Measurements from ENCODE around the gene BUD31.
"Not testable (repeated sequence)": the region's sequence is repeated elsewhere in the genome, so short reads cannot be mapped to it uniquely, and the experiment has no call there.

The BUD31 gene

DNA sequence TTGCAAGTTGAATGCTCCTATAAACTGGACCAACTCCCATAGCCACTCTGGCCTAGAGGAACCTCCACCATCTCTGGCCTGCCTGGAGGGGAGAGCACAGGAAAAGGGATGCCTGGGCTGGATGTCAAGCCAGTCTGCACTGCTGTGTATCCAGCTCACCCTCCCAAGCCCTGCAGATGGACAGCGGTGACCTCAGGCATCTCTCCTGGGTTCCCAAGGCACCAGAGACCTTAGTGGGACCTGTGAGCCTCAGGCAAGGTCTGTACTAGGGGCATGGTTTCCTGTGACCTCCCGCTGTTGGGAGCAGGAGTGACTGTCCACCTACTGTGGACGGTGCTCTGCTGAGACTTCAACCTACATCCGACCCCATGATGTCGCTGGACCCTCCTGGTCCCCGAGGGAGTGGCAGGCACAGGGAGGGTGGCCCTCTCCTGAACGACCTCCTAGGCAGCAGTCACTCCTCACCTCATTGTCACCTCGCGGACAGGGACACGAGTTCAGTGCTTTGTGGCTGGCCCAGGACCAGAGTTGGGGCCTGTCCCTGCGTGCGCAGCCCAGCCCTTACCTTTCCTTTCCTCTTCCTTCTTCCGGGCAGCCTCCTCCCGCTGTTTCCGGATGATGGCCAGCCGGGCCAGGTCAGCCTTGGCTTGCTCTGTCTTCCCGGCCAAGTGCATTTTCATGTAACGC, 11.3 kb upstream of the BUD31 start:
- in situ Hi-C loops (cut with MboI; ENCODE audit: low sequenced_read_pairs): no loop called here

DNA sequence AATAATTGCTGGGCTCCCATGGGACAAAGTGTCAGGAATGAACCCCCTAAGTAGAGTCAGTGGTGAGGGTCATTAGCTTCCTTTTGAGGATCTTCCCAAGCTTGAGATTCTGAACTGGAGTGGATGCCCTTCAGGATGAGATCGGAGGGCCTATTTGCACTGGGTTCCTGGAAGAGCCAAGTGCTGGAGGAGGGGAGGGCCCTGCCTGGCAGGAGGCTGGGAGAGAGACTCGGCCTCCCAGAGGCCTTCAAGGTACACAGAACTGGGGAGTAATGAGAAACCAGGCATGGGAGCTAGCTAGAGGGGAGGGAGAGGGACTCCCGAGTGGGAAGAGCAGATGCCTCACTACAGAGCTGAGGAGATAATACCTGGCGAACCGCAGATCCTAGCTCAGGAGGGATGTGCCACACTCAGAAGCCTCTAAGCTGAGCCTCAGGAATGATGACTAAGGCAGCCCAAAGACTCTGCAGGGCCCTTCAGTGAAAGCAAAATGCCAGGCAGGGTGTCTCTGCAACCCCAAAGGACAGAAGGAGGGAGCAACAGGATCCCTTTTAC, 9.8 kb upstream of the BUD31 start:
- in situ Hi-C loops (cut with MboI; ENCODE audit: low sequenced_read_pairs): no loop called here

DNA sequence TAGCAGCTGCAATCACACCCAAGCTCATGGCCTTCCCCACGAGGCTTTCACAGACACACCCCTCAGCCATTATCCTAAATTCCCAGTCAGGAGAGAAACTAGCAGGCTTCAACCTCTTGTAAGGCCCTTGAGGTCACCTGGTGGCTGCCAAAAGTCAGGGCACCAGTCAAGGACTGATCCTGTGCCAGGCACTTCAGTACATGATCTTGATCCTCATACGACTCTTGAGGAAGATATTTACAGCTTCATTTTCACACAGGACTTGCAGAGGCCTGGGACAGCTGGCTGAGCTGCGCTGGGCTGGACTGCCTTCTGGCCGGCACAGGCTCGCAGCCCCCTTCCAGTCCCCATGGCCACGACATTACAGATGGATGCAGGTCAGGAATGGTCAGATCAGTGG, 9.2 kb upstream of the BUD31 start:
- in situ Hi-C loops (cut with MboI; ENCODE audit: low sequenced_read_pairs): no loop called here

DNA sequence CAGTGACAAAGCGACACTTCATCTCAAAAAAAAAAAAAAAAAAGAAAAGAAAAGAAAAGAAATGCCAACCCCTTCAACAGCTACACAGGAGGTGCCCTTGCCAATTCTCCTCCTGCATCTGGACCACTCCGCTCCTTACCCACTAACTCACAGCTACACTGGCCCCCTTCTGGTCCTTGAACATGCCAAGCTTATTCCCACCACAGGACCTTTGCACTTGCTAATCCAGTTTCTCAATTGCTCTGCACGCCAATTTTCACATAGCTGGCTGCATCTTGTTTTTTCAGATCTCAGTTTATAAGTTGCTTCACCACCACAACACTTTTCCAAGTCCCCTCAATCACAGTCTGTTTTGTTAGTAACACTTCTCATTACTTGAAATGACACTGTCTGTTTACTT, 5.9 kb upstream of the BUD31 start:
- in situ Hi-C loops (cut with MboI; ENCODE audit: low sequenced_read_pairs): no loop called here

DNA sequence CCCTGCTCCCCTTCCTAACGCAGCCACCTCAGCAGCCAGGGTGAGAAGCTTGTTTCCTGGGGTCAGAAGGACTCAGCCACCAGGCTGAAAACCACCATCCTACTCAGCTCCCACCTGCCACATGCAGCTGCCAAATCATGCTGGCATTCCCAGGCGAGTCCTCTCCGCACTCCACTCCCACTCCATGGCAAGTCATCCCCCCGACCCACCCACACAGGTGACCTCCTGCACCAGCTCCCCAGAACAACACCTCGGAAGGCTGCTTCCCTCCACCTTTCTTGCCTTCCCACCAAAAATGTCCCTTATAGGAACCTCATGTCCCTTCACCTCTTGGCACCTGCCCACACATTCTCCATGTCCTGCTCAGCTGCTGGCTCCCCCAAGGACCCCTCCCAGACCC, 5.0 kb upstream of the BUD31 start:
- in situ Hi-C loops (cut with MboI; ENCODE audit: low sequenced_read_pairs): no loop called here

DNA sequence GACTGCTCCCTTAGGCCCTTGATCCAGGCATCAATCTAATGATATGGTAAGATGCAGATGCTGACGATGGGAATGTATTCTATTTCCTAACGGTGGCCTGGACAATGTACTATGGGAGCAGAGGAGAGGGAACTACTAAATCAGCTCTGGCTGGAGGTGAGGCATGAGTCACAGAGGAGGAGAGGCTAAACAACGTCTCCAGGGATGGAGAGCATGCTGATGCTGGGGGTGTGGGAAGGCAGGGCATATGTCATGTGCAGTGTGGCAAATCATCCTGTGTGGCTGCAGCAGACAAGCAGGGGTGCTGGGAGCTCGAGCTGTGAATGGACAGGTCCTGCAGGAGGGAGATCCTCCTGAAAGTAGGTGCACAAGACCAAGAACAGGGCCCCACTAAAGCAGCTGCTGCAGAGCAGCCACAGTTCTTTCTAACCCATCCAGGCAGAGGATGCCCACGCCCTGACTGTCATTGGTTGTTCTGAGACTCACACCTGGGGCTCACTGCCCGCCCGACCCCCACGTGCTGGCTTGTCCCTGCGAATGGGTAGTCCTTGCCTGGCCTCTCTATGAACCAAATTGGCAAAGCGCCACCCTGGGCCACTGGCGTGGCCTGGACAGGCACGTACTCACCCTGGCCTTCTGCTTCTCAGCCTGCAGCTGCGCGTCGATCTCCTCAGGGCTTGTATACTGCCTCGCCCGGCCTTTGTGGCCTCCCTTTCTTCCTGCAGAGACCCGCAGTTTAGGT, 4.4 kb upstream of the BUD31 start:
- in situ Hi-C loops (cut with MboI; ENCODE audit: low sequenced_read_pairs): no loop called here

DNA sequence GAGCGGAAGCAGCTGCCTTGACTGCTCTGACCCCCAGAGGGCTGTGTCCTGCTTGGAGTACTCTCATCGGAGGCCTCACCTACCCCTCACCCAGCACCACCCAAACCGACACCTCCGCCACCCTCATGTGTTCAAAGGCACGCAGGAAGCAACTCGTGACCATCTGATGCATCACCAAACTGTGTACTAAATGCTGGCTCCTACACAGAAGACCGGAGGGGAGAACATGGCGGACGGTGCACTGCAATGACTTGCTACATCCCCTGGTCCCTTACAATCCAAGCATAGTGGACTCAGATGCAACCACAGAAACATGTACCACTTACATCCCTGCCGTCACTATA, 3.8 kb upstream of the BUD31 start:
- in situ Hi-C loops (cut with MboI; ENCODE audit: low sequenced_read_pairs): no loop called here

DNA sequence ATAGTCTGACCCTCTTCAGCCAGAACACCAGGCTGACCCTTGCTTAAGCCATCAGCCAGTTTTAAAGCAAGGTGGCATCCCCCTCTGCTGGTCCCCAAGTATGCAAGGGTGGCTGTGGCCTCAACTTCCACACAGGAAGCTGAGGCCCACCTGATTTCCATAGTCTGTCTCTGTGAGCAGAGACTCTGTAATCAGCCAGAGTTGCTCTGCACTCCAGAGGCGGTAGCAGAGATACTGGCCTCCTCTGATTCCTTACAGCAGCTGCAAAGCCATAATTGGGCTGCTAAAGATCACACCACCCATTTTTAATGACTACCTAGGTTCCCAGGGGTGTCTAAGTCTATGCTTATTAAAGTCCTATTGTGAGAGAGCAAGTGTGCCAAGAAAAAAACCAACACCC, 2.2 kb upstream of the BUD31 start:
- in situ Hi-C loops (cut with MboI; ENCODE audit: low sequenced_read_pairs): no loop called here

DNA sequence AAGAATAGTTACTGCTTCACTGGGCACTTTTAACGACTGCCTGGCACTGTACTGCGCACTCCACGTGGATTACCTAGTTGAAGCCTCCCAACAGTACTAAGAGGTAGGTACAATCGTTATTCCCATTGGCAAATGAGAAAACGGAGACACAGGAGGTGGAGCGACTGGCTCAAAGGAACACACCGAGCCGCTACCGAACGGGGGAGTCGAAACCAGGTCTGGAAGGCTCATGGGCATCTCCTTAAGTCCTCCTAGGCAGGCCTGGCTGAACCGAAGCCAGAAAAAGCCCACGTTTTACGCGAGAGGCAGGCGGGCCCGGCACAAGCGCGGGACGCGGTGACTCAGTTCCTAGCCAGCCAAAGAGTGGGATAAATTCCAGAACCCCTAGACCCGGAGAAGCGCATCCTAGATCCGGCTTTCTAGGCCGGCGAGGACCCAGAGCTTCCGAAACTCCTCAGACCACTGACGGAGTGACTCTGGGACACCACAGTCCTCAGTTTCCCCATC, 844 bp upstream of the BUD31 start:
- in situ Hi-C loops (cut with MboI; ENCODE audit: low sequenced_read_pairs): no loop called here

DNA sequence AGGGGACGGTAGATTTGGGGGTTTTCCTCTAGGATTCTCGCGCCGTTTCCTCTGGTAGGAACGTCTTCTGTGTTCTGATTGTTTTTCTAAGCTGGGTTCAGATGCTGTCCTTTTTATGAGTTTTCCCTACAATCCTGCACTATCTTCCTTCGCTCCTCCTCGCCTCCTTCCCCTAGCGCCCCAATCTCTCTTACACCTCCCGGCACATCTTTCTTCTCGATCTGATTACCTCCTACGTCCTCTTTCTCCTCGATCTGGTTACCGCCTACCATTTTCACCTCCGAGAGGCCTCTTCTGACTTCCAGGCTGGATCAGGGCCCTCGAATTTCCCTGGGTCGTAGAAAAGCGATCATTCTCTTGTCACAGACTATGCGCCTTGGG, 413 bp downstream of the BUD31 start:
- in situ Hi-C loops (cut with MboI; ENCODE audit: low sequenced_read_pairs): no loop called here

DNA sequence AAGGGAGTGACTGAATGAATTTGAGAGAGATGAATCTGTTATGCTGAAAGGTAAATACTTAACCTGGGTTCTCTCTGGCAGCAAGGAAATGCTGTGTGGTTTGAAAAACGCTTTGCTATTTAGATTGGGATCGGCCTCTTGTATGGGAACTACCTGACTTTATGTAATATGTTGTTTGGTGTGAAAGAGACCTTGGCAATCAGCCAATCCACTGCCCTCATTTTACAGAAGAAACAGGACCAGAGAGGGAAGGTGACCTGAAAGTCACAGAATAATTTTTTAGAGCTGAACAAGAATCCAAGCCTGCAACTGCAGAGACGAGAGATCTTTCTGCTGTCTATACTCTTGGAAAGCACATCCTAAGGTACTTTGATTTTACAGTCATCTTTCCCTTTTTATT, 1.0 kb downstream of the BUD31 start:
- in situ Hi-C loops (cut with MboI; ENCODE audit: low sequenced_read_pairs): no loop called here

DNA sequence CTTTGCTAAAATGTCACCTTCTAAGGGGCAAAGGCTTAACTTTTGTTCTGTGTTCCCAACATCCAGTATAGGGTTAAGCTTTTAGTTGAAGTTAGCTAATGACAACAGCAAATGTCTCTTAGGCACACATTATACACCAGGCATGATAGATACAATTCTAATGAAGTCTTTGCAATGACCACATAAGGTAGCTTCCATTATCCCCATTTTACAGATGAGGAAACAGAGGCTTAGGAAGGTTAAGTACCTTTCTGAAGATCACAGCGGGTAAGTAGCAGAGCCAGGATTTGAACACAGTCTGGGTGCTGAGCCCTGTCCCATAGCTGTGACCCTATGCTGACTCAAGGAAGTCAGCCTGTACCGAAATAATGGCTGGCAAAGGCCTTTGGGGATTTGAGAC, 1.9 kb downstream of the BUD31 start:
- in situ Hi-C loops (cut with MboI; ENCODE audit: low sequenced_read_pairs): no loop called here

DNA sequence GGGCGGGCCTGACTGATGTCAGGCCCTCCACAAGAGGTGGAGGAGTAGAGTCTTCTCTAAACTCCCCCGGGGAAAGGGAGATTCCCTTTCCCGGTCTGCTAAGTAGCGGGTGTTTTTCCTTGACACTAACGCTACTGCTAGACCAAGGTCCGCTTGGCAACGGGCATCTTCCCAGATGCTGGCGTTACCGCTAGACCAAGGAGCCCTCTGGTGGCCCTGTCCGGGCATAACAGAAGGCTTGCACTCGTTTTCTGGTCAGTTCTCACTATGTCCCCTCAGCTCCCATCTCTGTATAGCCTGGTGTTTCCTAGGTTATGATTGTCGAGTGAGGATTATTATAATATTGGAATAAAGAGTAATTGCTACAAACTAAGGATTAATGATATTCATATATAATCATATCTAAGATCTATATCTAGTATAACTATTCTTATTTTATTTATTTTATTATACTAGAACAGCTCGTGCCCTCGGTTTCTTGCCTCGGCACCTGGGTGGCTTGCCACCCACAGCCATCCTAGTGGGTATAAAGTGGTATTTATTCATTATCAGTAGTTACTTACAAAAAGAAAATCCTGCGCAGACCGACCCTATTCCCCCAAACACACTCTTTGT, 6.9 kb downstream of the BUD31 start:
- in situ Hi-C loops (cut with MboI; ENCODE audit: low sequenced_read_pairs): not testable (repeated sequence)

DNA sequence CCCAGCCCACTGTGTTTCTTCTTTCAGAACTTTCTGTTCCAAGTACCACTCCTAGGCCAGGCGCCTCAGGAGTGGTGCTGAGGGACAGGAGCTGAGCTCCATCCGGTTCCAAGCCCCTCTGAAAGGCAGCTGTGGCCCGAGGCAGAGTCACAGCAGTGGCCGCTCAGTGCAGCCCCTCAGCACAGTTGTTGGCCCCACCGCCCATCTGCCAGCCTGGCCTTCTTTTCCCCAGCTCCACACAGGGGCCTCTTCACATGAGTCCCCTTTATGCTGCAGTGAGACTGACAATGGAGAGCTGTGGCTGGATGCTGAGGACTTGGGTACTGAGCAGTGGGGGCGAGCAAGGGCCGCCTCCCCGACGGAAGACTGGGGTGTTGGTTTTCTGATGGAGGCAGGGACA, 9.5 kb downstream of the BUD31 start:
- in situ Hi-C loops (cut with MboI; ENCODE audit: low sequenced_read_pairs): no loop called here

DNA sequence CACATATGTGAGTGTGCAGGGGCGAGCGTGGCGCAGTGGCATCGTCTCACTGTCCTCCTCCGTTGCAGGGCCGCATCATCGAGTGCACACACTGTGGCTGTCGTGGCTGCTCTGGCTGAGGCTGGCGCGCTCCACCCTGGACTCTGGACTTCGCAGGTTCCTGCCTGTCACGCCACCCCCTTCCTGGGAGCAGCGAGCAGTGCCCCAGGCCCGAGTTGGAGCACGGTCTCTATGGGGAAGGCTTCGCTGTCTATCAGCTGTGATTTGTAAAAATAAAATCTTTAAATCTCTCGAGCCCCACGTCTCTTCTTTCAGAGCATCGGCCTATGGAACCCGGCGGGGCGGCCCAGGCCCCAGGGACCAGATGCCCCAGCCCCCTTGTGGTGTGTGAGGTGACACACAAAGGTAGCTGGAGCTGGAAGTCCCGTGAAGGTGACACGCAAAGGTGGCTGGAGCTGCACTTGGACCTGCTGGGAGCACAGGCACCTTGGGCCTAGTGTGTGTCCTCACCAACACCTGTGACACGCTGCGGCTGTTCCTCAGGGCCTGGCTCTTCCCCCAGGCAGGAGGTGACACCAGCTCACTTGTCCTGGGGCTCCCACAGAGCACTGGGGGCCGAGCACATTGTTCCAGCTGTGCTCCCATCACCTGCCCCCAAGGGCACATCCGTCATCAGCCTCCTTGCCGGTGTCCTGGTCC, 10.7 kb downstream of the BUD31 start:
- in situ Hi-C loops (cut with MboI; ENCODE audit: low sequenced_read_pairs): no loop called here

DNA sequence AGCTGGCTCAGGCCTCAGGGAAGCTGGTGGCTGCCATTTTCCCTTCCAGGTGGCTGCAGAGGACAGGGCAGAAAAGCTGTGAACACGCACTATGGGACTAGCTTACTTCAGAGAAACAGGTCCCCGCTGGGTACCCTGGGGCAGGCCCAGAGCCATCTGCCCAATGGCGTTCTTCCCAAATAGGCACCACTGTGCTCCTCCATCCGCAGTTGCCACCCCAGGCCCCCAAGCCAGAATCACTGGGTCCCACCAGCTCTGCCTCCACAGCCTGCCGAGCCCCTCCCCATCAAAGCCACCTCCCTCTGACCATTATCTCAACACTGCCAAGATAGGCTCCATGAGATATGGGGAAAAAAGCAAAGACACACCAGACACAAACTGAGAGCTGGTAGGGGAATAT, 11.4 kb downstream of the BUD31 start:
- in situ Hi-C loops (cut with MboI; ENCODE audit: low sequenced_read_pairs): no loop called here

DNA sequence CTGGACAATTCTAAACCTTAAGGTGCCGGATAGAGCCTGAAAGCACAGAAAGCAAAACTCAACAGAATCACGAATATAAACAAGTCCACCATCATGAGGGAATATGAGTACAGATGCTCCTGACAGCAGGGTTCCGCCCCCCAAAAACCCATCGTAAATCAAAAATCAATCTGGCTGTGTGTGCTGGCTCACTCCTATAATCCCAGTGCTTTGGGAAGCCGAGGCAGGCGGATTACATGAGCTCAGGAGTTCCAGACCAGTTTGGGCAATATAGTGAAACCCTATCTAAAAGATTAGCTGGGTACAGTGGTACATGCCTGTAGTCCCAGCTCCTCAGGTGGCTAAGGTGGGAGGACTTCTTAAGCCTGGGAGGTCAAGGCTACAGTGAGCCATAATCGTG, 12.2 kb downstream of the BUD31 start:
- in situ Hi-C loops (cut with MboI; ENCODE audit: low sequenced_read_pairs): no loop called here

DNA sequence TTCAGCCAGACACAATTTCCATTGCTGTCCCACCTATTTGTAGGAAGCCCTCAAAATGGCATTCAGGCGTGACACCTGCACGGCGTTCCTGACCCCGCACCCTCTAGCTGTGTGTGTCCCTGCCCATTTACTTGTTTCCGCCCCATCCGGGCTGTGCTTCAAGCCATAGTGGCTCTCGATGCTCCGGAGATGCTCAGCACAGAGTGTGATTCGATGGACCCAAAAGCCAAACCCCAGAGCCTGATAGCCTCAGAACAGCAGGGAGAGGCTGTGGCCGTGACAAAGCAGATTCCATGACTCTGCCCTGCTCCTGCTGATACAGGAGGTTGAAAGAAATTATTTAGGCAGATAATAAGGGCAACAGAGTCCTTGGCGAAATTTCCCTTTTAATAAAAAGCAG, 13.4 kb downstream of the BUD31 start:
- in situ Hi-C loops (cut with MboI; ENCODE audit: low sequenced_read_pairs): no loop called here

DNA sequence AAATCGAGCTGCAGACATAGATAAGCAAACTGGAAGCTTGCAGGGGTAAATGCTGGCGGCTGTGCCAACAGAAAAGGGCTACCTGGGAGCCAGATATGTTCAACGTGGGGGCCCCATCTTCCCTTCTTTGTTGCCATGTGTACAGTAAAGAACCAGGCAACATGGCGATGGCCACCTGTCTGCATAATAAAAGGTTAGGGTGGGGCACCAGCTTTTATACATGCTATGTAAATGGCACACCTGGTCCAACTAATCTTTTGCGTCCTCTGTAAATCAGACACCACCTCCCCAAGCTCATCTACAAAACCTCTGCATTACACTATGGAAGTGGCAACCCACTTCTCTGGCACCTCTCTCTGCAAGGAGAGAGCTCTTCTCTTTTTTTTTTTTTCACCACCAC, 13.9 kb downstream of the BUD31 start:
- in situ Hi-C loops (cut with MboI; ENCODE audit: low sequenced_read_pairs): no loop called here

DNA sequence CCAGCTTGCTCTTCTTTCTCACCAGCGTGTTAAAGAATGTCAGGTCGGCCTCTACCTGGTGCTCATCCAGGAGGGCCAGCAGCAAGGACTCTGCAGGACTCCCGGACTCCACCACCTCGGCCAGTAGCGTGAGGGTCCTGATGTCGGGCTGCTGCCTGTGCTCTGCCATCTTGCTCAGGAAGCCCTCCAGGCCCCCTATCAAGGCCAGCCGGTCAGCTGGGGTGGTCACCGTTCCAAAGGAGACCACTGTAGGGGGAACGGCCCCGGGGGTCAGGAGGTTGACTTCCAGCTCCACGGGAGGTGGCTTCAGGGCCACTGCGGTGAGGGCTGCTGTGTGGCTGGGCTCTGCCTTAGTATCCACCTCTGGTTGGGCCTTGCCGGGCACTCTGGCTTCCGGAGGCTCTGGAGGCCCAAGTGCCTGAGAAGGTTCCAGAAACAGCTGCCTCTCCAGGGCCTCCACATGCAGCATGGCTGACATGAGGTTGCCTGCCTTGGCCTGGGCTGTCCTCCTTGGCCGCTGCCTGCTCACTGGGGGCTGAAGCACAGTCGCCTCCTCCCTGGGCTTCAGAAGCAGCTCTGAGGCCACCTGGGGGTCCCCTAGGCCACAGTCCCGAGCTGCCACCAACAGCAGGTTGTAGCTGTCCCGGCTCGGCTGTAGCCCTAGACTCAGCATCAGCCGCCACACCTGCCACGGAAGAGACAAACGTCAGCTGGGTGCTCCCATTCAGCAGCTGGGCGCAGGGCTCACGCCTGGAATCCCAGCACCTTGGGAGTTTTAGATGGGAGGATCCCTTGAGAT, 16.4 kb downstream of the BUD31 start:
- in situ Hi-C loops (cut with MboI; ENCODE audit: low sequenced_read_pairs): no loop called here
